ENCODE results near the gene CRYZ. TPM values are rescaled to one million over a fixed set of nuclear protein-coding genes. Genes with fewer than 3 reads are reported as not detected.

The CRYZ gene
- total RNA-seq, 4 donors from 2014 or later = 16.1 to 39.5 (median 23.6) TPM

DNA sequence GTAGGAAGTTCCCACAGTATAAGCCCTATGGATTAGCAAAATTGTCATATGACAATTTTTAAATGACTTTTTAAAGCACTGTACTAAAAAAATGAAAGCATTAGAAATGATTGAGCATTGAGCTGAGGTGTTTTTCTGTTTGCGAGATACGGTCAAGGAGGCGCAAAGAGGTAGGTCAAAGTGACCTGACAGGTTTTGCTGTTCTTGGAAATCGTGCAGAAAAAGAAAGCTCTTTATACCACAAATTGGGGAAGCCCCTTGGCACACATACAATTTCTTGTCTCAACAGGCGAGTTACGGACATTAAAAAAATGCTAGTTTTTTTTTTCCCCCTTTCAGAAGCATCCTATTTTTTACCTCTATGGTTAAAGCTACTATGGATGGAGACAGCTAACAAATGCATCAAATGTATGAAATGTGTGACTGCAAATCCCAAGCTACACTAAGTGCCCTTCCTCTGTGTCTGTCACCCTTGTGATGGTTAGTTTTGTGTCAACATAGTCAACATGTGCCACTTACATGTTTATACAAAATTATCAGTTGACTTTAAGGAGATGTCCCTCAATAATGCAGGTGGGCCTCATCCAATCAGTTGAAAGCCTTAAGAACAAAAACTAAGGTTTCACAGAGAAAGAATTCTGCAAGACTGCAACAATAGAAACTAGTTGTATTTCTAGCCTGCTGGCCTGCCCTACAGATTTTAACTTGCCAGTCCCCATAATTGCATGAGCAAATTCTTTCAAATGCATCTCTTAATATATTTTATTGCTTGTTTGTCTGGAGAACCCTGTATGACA is 29.3 kb downstream of the CRYZ start:
- TF ChIP-seq EP300 (IDR thresholded peaks at IDR 0.05) (no peak), POLR2A (IDR thresholded peaks at IDR 0.05) (no peak)
- TF ChIP-seq, protein P1, sequence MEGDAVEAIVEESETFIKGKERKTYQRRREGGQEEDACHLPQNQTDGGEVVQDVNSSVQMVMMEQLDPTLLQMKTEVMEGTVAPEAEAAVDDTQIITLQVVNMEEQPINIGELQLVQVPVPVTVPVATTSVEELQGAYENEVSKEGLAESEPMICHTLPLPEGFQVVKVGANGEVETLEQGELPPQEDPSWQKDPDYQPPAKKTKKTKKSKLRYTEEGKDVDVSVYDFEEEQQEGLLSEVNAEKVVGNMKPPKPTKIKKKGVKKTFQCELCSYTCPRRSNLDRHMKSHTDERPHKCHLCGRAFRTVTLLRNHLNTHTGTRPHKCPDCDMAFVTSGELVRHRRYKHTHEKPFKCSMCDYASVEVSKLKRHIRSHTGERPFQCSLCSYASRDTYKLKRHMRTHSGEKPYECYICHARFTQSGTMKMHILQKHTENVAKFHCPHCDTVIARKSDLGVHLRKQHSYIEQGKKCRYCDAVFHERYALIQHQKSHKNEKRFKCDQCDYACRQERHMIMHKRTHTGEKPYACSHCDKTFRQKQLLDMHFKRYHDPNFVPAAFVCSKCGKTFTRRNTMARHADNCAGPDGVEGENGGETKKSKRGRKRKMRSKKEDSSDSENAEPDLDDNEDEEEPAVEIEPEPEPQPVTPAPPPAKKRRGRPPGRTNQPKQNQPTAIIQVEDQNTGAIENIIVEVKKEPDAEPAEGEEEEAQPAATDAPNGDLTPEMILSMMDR (IDR thresholded peaks at IDR 0.05) = no peak
- Histone ChIP-seq H3K36me3 (peaks cover 0 to 57% (median 0%) of the 10 kb centered on the region in 3 donors), H3K27me3 (no peaks in the 10 kb centered on the region), H3K4me1 (no peaks in the 10 kb centered on the region), H3K4me3 (no peak overlapping the region), H3K9me3 (no peaks in the 10 kb centered on the region), H3K27ac (no peak overlapping the region)
- DNase-seq (ENCODE audit: low spot score in 2 of 2) = no peak
- 88 to 95% methylated on average over 6 of the region's 6 CpGs for WGBS, 2 donors

DNA sequence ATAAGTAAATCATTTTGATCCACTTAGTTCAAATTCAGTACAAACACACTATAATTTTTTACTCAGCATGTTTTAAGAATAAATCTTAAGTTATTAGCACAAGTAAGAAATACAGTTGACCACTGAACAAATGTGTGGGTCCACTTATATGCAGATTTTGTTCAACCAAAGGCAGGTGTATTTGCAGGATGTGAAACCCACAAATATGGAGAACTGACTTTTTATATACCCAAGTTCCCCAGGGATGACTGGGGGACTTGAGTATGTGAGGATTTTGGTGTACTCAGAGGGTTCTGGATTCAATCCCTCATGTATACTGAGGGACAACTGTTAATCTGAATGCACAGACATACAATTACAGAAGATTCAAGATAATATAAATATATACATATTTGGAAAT is 33.5 kb downstream of the CRYZ start:
- Histone ChIP-seq H3K4me1 (no peaks in the 10 kb centered on the region), H3K27me3 (no peaks in the 10 kb centered on the region), H3K9me3 (no peaks in the 10 kb centered on the region), H3K36me3 (peaks cover 0 to 21% (median 0%) of the 10 kb centered on the region in 3 donors), H3K27ac (no peak overlapping the region), H3K4me3 (no peak overlapping the region)
- DNase-seq (ENCODE audit: low spot score in 2 of 2) = no peak
- TF ChIP-seq, protein P1 (IDR thresholded peaks at IDR 0.05) = no peak

DNA sequence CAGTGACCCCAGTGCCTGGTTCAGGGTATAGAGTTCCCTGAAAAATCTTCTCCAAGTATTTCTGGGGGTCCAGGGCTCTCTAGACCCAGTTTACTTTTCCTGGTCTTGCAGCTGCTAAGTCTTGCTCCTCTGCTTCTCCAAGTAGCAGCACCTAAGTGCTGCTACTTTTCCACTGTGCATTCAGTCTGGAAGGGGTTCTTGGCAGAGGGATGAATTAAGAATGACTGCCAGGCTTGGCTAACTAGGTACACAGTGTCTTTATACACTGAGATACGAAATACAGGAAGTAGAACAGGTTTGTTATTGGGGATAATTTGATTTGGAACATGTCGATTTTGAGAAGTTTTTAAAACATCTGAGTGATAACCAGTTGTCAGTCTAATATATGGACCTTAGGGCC is 35.0 kb downstream of the CRYZ start:
- no peaks in the 10 kb centered on the region for H3K9me3 ChIP-seq
- 86 to 93% methylated on average over 2 of the region's 2 CpGs for WGBS, 2 donors
- TF ChIP-seq, protein P1 (IDR thresholded peaks at IDR 0.05) = no peak
- TF ChIP-seq EP300 (IDR thresholded peaks at IDR 0.05) = no peak
- TF ChIP-seq POLR2A (IDR thresholded peaks at IDR 0.05) = no peak
- H3K4me1 ChIP-seq = no peaks in the 10 kb centered on the region
- no peak overlapping the region for H3K4me3 ChIP-seq
- peaks cover 0 to 10% (median 0%) of the 10 kb centered on the region in 3 donors for H3K36me3 ChIP-seq
- no peak overlapping the region for H3K27ac ChIP-seq
- no peak for DNase-seq (ENCODE audit: low spot score in 2 of 2)
- H3K27me3 ChIP-seq = no peaks in the 10 kb centered on the region

DNA sequence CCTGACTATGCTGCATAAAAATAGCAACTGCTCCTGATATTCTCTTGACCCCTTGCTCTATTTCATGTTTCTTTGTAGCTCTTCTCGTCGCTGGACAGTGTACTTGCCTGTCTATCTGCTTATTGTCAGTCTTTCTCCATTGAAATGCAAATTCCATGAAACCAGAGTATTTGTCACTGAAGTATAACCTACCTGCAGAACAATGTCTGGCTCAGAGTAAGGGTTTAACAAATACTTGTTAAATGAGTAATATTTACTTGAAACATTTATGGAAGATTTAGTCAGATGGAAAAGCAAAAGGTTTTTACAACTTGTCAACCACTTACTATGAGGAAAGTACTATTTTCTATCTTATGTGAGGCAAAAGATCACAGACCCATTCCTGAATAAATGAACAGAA is 39.4 kb downstream of the CRYZ start:
- no peaks in the 10 kb centered on the region for H3K9me3 ChIP-seq
- no peaks in the 10 kb centered on the region for H3K36me3 ChIP-seq
- no peak overlapping the region for H3K4me3 ChIP-seq
- WGBS, 2 donors = 70 to 89% methylated on average over 2 of the region's 2 CpGs
- H3K27me3 ChIP-seq = no peaks in the 10 kb centered on the region
- no peak for DNase-seq (ENCODE audit: low spot score in 2 of 2)
- H3K4me1 ChIP-seq = no peaks in the 10 kb centered on the region
- no peak overlapping the region for H3K27ac ChIP-seq
- TF ChIP-seq, protein P1 (IDR thresholded peaks at IDR 0.05) = no peak
- TF ChIP-seq EP300 (IDR thresholded peaks at IDR 0.05) (no peak), POLR2A (IDR thresholded peaks at IDR 0.05) (no peak)

DNA sequence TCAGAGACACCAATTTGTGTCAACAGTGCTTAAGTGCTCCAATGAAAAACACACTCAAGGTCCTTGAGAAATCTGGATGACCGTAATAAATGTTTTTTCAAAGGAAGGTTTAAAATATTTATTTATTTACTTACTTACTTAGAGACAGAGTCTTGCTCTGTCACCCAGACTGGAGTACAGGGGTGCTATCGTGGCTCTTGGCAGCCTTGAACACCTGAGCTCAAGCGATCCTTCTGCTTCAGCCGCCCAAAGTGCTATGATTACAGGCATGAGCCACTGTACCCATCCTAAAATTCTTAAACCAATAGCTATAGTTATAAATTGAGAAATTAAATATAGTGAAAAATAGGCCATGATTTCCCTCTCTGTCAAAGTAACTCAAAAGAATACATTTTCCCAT is 41.9 kb downstream of the CRYZ start:
- 84 to 85% methylated on average over 4 of the region's 4 CpGs for WGBS, 2 donors
- H3K9me3 ChIP-seq = no peaks in the 10 kb centered on the region
- no peaks in the 10 kb centered on the region for H3K4me1 ChIP-seq
- DNase-seq (ENCODE audit: low spot score in 2 of 2) = no peak
- no peak overlapping the region for H3K27ac ChIP-seq
- no peaks in the 10 kb centered on the region for H3K36me3 ChIP-seq
- H3K27me3 ChIP-seq = no peaks in the 10 kb centered on the region
- TF ChIP-seq EP300 (IDR thresholded peaks at IDR 0.05) = no peak
- TF ChIP-seq POLR2A (IDR thresholded peaks at IDR 0.05) = no peak
- TF ChIP-seq, protein P1 (IDR thresholded peaks at IDR 0.05) = no peak
- H3K4me3 ChIP-seq = no peak overlapping the region

Data from tibial nerve (tissue), 4 donors.